ENCODE measurements around the gene SERPINB7.

The SERPINB7 gene

GRCh38 chr18:63818212-63818611 is 43.0 kb downstream of the SERPINB7 start:
- no peak overlapping the region for H3K4me3 Mint-ChIP-seq
- H3K27ac Mint-ChIP-seq, result no peak overlapping the region
- no peak for TF ChIP-seq CTCF (IDR thresholded peaks at IDR 0.05; ENCODE audit: unreplicated experiment in 3 of 3)
- no peaks in the 10 kb centered on the region for H3K36me3 Mint-ChIP-seq (ENCODE audit: low read depth)
- H3K27me3 Mint-ChIP-seq (ENCODE audit: low read depth), result peaks cover 4% of the 10 kb centered on the region
- peaks cover 22% of the 10 kb centered on the region for H3K9me3 Mint-ChIP-seq
- peaks cover 21% of the 10 kb centered on the region for H3K4me1 Mint-ChIP-seq

- H3K9me3 Mint-ChIP-seq, result peaks cover 20% of the 10 kb centered on the region
- peaks cover 21% of the 10 kb centered on the region for H3K4me1 Mint-ChIP-seq
- H3K4me3 Mint-ChIP-seq, result no peak overlapping the region
- TF ChIP-seq CTCF (IDR thresholded peaks at IDR 0.05; ENCODE audit: unreplicated experiment in 3 of 3), result no peak
- no peaks in the 10 kb centered on the region for H3K36me3 Mint-ChIP-seq (ENCODE audit: low read depth)
- peak overlapping the region in 2 of 3 experiments; percentile 4 to 43 for H3K27ac Mint-ChIP-seq
- H3K27me3 Mint-ChIP-seq (ENCODE audit: low read depth), result peaks cover 4% of the 10 kb centered on the region
Measured at GRCh38 chr18:63819786-63820185, 44.6 kb downstream of the SERPINB7 start.

- Mint-ChIP-seq H3K27me3 (ENCODE audit: low read depth) (peaks cover 4% of the 10 kb centered on the region), H3K9me3 (peaks cover 17% of the 10 kb centered on the region)
- no peak for TF ChIP-seq CTCF (IDR thresholded peaks at IDR 0.05; ENCODE audit: unreplicated experiment in 3 of 3)
Measured at GRCh38 chr18:63820694-63821093, 45.5 kb downstream of the SERPINB7 start.

GRCh38 chr18:63823516-63824219 is 48.5 kb downstream of the SERPINB7 start:
- no peak overlapping the region for H3K4me3 Mint-ChIP-seq
- no peak overlapping the region for H3K27ac Mint-ChIP-seq
- no peaks in the 10 kb centered on the region for H3K9me3 Mint-ChIP-seq
- peaks cover 4% of the 10 kb centered on the region for H3K27me3 Mint-ChIP-seq (ENCODE audit: low read depth)
- peak in 2 of 3 experiments; percentile 17 to 30 for TF ChIP-seq CTCF (IDR thresholded peaks at IDR 0.05; ENCODE audit: unreplicated experiment in 3 of 3)
- H3K36me3 Mint-ChIP-seq (ENCODE audit: low read depth), result no peaks in the 10 kb centered on the region
- peaks cover 16% of the 10 kb centered on the region for H3K4me1 Mint-ChIP-seq

More at GRCh38 chr18:63820694-63821093, 45.5 kb downstream of the SERPINB7 start:
- no peak overlapping the region for H3K27ac Mint-ChIP-seq
- peaks cover 21% of the 10 kb centered on the region for H3K4me1 Mint-ChIP-seq
- no peaks in the 10 kb centered on the region for H3K36me3 Mint-ChIP-seq (ENCODE audit: low read depth)
- no peak overlapping the region for H3K4me3 Mint-ChIP-seq

GRCh38 chr18:63824220-63824525 is 49.0 kb downstream of the SERPINB7 start:
- no peak overlapping the region for H3K4me3 Mint-ChIP-seq
- H3K27ac Mint-ChIP-seq, result no peak overlapping the region
- H3K9me3 Mint-ChIP-seq, result no peaks in the 10 kb centered on the region
- H3K4me1 Mint-ChIP-seq, result peaks cover 11% of the 10 kb centered on the region
- no peaks in the 10 kb centered on the region for H3K27me3 Mint-ChIP-seq (ENCODE audit: low read depth)
- no peak for TF ChIP-seq CTCF (IDR thresholded peaks at IDR 0.05; ENCODE audit: unreplicated experiment in 3 of 3)
- H3K36me3 Mint-ChIP-seq (ENCODE audit: low read depth), result no peaks in the 10 kb centered on the region

GRCh38 chr18:63828120-63828519 is 52.9 kb downstream of the SERPINB7 start:
- Mint-ChIP-seq H3K4me1 (no peaks in the 10 kb centered on the region), H3K4me3 (no peak overlapping the region), H3K9me3 (no peaks in the 10 kb centered on the region), H3K36me3 (ENCODE audit: low read depth) (no peaks in the 10 kb centered on the region), H3K27me3 (ENCODE audit: low read depth) (no peaks in the 10 kb centered on the region), H3K27ac (no peak overlapping the region)
- no peak for TF ChIP-seq CTCF (IDR thresholded peaks at IDR 0.05; ENCODE audit: unreplicated experiment in 3 of 3)

Data from nephron (organoid).